HG03097 (cell line): Measurements from ENCODE around the gene JARID2.

Source experiments
- ATAC-seq: cut with Tn5 transposase; IDR thresholded peaks from one replicate; pipeline ENCODE4 v1.9.1; 2021; ENCODE audit not compliant: unreplicated experiment, low FRiP score

Gene JARID2

DNA sequence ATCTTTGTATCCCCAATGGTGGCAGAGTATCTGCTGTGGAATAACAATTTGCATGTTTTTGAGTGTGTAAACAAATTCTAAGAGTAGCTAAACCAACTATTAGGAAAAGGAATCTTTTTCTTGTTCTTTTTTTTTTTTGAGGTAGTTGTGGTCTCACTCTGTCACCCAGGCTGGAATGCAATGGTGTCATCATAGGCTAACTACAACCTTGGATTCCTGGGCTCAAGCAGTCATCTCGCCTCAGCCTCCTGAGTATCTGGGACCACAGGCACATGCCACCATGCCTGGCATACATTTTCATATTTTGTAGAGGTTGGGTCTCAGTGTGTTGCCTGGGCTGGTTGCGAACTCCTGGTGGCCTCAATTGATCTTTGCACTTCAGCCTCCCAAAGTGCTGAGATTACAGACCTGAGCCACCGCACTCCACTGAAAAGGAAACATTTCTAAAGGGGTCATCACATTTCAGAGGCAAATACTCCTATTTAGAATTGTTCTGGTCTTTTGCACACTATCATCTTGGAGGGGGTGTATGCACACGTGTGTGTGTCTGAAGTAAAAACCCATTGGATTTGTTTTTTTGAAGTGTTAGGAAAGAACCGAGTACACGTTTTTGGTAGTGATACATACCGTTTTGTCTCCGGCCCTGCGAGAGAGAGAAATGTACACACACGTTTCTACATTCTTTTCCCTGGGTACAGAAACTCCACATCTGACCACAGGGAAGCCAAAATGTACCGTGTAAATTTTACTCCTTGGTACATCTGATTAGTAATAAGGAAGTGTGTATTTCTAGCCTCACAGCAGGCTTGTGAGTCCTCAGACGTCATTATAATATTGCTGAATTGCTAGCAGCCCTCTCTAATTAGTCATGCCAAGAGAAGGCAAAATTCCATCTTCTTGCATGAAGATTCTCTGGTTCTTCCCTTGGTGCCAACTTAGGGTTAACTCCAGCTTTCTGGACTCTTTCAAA lies 183.6 kb downstream of the JARID2 start:
- ATAC-seq = no peak

- ATAC-seq = no peak
Observed at GRCh38 chr6:15430186-15430585, 184.3 kb downstream of the JARID2 start.

DNA sequence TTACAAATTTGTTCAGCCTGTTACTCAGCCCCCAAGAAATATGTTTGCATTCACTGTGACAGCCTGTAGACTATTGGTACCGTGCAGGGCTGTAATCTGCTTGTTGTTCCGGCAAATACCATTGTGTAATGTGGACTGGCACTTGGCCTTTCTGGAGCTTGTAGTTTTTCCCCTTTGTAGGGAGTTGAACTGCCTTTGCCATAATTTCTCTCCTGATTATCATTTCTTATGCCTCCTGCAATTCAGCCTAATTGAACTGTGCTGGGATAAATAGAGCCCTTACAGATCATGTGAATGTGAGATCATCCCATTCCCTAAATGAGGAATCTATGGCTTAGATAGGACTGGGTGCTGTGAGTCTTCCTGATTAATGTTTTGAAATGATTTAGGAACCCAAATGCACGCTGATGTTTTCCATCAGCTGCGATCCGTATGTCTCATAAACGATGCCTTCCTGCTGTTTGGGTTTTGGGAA lies 185.1 kb downstream of the JARID2 start:
- ATAC-seq = no peak

GRCh38 chr6:15431762-15432483 lies 186.1 kb downstream of the JARID2 start:
- no peak for ATAC-seq

DNA sequence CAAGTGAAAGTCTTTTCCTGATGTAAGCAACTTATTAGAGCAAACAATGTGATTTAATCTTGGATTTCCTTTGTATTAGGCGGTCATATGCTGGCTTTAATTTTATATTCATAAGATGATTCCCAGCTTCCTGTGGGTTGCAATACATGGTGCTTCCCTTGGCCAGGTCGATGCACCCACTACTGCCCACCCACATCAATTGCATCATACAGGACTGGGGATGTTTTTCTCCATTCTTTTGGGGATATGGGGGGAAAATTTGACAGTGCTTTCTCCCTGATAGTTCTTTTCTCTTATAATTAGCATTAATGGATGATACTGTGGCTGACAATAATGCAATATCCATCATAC lies 187.6 kb downstream of the JARID2 start:
- ATAC-seq = no peak

DNA sequence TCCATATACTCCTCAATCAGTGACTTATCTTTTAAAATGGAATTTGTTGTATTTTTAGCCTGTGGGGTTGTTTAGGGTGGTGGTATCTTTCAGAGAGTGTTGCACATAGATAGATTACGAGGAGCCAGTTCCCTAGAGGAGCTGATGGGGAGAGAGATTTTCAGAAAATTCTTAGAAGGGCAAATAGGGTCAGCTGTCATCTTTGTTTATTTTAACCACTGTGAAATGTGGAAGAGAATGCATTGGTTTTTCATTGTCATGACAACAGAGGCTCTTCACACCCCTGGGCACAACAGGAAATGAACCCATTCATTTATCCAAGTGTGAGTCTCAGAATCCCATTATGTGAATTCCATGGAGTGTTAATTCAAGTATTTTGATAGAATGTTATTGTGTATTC lies 188.4 kb downstream of the JARID2 start:
- no peak for ATAC-seq

- no peak for ATAC-seq
Observed at GRCh38 chr6:15434823-15435380, 189.0 kb downstream of the JARID2 start.

- ATAC-seq = no peak
Observed at GRCh38 chr6:15435468-15435867, 189.6 kb downstream of the JARID2 start.

- no peak for ATAC-seq
Observed at GRCh38 chr6:15436451-15436850, 190.6 kb downstream of the JARID2 start.

GRCh38 chr6:15437090-15437635 lies 191.3 kb downstream of the JARID2 start:
- no peak for ATAC-seq

GRCh38 chr6:15439410-15440025 lies 193.6 kb downstream of the JARID2 start:
- ATAC-seq = no peak

GRCh38 chr6:15440040-15440439 lies 194.2 kb downstream of the JARID2 start:
- ATAC-seq = no peak

- no peak for ATAC-seq
Observed at GRCh38 chr6:15441215-15441868, 195.5 kb downstream of the JARID2 start.

- ATAC-seq = no peak
Observed at GRCh38 chr6:15441981-15442380, 196.1 kb downstream of the JARID2 start.

GRCh38 chr6:15442467-15442866 lies 196.6 kb downstream of the JARID2 start:
- ATAC-seq = no peak

GRCh38 chr6:15443119-15443830 lies 197.4 kb downstream of the JARID2 start:
- no peak for ATAC-seq

DNA sequence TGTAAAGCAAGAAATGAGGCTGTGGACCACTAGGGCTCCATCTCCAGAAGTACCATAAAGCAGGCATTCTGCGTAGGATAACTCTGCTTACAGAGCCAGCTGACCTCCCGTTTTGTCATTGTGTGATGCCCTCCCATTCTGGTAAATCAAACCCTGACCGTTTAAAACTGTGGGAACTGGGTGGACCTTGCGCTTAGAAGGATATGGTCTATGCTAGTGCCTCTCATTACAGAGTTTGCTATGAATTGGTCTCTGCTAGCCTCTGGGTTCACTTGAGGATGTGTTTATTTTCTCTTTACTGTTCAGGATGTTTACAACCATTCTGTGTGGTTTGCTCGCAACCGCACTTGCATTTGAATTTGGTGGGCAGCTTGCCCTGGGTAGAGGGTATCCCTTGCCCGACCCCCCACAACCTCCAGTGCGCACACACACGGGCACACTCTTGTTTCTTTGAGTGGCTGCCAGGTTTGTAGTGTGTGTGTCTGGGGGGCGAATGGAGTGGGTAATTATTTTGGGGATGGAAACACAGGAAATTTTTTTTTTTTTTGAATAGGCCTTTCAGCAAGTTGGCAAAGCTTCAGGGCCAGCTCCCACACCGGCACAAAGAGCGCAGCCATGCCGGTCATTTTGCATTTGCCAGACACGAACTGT lies 198.3 kb downstream of the JARID2 start:
- no peak for ATAC-seq

GRCh38 chr6:15444881-15445280 lies 199.0 kb downstream of the JARID2 start:
- no peak for ATAC-seq
